GM21390 (cell line): ENCODE measurements around the gene ANO10.
"Not testable (repeated sequence)": the region's sequence is repeated elsewhere in the genome, so short reads cannot be mapped to it uniquely, and the experiment has no call there.

Source experiments
- ATAC-seq: cut with Tn5 transposase; IDR thresholded peaks from one replicate; pipeline ENCODE4 v1.9.1; 2021; ENCODE audit not compliant: unreplicated experiment

ANO10 gene, protein sequence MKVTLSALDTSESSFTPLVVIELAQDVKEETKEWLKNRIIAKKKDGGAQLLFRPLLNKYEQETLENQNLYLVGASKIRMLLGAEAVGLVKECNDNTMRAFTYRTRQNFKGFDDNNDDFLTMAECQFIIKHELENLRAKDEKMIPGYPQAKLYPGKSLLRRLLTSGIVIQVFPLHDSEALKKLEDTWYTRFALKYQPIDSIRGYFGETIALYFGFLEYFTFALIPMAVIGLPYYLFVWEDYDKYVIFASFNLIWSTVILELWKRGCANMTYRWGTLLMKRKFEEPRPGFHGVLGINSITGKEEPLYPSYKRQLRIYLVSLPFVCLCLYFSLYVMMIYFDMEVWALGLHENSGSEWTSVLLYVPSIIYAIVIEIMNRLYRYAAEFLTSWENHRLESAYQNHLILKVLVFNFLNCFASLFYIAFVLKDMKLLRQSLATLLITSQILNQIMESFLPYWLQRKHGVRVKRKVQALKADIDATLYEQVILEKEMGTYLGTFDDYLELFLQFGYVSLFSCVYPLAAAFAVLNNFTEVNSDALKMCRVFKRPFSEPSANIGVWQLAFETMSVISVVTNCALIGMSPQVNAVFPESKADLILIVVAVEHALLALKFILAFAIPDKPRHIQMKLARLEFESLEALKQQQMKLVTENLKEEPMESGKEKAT

DNA sequence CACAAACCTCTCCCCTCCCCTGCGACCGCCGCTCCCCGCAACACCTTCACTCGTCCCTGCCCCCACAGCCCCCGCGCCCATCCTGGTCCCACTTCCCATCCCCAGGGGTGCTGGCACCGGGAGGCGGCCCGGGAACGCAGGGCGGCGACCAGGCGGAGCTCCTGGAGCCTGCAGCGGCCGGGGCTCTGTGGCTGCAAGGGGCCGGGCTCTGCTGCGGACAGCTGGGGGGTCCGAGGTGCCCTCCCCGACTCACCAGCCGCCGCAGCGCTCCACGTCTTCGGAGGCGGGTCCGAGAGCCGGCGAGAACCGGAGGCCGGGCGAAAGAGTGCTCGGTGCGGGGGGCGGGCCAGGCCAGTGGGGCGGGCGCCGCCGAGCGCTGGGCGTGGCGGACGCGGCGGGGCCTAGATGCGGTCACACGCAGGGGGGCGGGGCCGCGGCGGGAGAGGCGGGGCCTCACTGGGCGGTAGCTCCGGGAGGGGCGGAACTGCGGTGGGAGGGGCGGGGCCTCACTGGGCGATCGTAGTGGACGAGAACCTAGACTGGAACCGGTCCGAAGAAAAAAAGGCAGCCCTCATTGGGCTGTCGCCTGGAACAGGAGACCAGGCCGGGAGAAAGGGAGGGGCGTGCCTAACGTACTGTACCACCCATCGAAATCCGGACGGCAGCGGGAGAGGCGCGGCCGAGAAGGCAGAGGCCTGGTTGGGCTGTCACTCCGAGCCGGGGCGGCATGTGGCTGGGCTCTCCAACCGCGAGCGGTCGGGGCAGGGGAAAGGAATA lies at the start of gene ANO10:
TSS of gene ANO10 (minus strand) at position 356 of the 777 bp plus-strand sequence. CDS start 16,159 bp downstream, outside the sequence.
- ATAC-seq = peak; percentile 94

DNA sequence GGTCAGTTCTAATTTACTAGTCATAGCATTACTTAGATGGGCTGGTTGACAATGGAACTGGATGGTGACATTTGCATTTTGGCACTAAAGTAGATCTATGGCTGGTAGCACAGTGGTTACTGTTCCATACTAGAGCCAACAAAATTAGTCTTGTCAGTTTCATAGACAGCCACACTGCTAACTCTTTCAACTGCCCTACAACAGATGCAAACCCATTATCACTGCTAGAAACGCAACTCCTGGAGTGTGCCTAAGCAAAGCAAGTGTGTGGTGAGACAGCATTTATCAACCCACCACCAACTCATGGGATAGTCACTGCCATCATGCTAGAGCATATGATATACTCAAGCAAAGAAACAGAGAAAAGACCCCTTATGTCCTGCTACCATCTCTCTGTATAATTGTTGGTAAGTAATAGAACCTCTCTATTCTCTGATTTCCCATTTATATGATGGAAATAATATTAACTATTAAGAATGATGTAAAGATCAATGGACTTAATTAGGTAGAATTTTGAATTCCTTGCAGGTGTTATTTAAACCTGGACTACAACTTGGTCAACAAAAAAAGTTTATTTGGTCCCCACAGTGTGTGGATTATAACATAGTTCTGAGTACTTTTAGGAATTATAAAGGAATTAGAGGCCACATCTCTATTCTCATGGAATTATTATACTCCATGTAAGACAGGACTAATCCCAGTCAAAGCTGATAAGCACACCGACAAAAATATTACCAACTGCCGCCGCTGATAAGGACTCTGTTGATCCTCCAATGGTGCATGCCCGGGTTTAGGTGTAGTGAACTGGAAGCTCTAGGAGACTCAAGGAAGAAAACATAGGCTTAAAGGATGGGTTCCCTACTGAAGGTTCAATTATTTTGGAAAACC lies 49.1 kb upstream of the ANO10 start:
- ATAC-seq = no peak

DNA sequence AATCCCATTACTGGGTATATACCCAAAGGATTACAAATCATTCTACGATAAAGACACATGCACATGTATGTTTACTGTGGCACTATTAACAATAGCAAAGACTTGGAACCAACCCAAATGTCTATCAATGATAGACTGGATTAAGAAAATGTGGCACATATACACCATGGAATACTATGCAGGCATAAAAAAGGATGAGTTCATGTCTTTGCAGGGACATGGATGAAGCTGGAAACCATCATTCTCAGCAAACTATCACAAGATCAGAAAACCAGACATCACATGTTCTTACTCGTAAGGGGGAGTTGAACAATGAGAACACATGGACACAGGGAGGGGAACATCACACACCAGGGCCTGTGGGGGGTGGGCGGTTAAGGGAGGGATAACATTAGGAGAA lies 43.2 kb upstream of the ANO10 start:
- ATAC-seq = not testable (repeated sequence)

DNA sequence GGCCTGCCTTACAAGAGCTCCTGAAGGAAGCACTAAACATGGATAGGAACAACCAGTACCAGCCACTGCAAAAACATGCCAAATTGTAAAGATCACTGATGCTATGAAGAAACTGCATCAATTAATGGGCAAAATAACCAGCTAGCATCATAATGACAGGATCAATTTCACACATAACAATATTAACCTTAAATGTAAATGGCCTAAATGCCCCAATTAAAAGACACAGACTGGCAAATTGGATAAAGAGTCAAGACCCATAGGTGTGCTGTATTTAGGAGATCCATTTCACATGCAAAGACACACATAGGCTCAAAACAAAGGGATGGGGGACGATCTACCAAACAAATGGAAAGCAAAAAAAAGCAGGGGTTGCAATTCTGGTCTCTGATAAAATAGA lies 39.6 kb upstream of the ANO10 start:
- not testable (repeated sequence) for ATAC-seq

DNA sequence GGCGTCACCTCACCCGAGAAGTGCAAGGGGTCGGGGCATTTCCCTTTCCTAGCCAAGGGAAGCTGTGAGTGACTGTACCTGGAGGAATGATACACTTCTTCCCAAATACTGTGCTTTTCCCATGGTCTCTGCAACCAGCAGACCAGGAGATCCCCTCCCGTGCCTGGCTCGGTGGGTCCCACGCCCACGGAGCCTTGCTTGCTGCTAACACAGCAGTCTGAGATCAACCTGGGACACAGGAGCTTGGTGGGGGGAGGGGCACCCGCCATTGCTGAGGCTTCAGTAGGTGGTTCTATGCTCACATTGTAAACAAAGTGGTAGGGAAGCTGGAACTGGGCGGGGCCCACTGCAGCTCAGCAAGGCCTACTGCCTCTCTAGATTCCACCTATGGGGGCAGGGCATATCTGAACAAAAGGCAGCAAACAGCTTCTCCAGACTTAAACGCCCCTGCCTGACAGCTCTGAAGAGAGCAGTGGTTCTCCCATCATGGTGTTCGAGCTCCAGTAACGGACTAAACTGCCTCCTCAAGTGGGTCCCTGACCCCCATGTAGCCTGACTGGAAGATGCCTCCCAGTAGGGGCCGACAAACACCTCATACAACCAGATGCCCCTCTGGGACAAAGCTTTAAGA lies 37.6 kb upstream of the ANO10 start:
- ATAC-seq = no peak

DNA sequence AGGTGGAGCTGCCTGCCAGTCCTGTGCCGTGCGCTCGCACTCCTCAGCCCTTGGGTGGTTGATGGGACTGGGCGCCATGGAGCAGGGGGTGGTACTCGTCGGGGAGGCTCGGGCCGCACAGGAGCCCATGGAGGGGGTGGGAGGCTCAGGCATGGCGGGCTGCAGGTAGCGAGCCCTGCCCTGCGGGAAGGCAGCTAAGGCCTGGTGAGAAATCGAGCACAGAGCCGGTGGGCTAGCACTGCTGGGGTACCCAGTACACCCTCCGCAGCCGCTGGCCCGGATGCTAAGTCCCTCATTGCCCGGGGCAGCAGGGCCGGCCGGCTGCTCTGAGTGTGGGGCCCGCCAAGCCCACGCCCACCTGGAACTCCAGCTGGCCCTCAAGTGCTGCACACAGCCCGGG lies 34.6 kb upstream of the ANO10 start:
- ATAC-seq = not testable (repeated sequence)

DNA sequence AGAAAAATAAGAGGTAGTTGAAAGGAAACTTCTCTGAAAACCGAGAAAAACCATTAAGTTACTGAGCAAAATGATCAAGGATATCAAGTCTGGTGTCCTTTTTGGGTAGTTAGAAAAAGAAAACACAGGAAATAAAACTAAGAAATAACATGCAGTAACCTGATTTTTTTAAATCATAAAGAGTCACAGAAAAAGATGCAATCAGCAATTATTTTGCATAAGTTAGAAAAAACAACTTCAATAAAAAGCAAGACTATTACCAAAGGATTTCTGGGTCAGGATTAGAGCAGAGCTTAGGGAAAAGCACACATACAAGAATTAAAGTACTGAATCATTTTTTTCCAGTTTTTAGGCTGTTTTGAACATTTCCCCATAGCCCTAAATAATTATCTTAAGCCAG lies 28.5 kb upstream of the ANO10 start:
- no peak for ATAC-seq

DNA sequence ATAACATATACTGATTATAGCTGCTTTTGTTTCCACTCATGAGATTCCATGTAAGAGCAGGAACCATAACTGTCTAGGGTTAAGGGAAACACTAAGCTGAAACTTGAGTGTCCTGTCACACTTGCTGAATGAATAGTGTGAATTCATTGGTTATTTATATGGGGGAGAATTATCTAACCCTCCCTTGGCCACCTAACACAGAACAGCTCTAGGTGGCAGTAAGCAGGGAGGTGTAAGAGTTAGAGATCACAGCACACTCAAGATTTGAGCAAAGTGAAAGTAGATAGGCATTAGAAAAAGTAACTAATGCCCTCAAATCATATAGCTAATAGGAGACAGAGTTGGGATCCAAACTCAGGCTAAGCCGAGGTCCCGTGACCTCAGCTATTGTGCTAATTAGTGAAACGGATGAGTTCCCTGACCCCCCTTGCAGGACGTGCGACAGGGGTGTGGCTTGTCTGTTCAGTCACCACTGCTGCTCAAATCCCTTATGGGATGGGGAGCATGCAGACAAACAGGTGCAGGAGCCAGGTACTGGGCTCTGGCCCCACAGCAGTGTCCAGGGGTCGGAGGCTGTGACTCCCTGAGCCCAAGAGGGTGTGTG lies 27.7 kb upstream of the ANO10 start:
- ATAC-seq = no peak

DNA sequence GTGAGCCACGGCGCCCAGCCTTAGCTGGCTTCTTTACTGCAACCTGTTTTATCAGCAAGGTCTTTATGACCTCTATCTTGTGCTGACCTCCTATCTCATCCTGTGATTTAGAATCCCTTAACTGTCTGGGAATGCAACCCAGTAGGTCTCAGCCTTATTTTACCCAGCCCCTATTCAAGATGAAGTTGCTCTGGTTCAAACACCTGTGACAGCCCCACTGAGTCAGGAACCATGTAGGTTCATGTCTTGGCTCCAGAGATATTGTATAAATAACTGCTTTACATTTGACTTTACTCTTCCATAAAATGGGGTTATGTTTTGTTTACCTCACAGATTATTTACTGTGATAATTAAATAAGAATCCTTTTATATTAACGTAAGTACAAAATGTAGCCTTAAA lies 27.1 kb upstream of the ANO10 start:
- ATAC-seq = no peak

DNA sequence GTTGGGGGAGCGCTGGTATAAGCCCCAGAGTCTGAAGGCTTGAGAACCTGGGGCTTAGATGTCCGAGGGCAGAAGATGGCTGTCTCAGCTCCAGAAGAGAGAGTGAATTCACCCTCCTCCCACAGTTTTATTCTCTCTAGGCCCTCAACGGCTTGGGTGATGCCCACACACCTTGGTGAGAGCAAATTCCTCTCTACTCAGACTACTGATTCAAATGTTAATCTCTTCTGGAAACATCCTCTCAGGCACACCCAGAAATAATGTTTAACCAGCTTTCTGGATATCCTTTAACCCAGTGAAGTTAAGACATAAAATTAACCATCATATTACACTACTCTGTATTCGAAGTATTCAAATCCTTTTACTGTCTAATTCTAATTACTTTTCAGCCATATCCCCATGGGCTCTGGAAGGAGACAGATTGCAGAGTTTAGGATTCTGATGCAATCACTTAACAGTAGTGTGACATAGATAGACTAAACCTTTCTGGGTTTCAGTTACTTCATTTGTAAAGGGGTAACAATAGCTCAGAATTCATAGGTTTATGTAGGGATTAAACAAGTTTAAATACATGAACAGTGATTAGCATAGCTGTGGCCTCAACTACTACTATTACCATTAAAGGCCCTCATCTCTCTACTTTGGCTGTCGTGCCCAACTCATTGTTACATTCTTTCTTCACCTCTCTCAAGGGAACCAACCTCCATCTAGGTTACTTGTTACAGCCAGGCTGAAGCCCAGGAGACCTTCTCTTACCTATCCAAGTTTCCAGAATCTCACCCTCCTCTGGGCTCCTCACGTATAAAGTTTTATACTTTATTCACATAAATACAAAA lies 25.7 kb upstream of the ANO10 start:
- no peak for ATAC-seq

DNA sequence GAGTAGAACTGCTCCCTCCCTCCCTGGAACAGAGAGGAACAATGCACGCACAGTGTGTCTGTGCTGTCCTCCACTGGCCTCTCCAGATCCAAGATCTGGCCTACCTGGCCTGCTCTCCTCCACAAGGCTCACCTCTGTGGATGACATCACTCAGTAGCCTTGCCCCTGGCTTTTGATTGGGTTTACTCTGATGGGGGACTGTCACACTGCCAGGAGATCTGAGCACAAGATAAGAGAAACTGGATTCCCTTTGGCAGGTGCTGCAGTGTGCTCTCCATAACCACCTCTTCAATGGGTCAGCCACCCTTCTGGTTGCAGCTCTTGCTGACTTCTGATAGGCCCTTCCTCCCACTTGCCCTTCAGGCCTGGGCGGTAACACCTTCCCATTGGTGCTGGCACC lies 22.6 kb upstream of the ANO10 start:
- no peak for ATAC-seq

DNA sequence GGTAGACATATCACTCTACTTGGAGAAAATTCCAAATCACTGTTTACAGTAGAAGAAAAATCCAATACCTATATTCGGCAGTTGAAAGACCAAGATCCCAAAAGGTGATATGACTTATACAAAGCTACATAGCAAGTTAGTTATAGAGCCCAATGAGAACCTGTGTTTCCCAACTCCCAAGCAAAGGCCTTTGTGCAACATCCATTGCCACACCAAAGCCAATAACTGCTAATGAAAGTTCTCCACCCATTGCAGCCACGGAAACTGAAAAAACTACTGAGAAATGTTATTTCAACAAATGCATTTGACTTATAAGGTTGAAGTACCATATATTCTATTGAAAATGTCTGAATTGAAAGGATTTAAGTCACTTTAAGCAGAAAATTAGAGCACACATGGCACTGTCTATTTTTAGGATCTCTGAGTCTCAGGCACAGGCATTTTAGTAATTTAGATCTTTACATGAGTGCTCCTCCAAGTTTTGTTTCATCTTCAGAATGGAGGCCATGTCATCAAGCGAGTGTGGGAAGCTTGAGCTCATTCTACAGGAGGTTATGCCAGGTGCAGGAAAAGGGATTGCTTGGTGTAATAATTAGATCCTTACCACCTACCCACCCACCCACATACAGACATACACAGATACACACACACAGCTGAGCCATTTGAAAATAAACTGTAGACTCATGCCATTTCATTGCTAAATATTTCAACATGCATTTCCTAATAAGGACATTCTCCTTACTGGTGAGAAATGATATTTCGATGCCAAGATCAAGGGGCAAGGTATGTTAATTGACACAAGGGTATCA lies 19.7 kb upstream of the ANO10 start:
- no peak for ATAC-seq

DNA sequence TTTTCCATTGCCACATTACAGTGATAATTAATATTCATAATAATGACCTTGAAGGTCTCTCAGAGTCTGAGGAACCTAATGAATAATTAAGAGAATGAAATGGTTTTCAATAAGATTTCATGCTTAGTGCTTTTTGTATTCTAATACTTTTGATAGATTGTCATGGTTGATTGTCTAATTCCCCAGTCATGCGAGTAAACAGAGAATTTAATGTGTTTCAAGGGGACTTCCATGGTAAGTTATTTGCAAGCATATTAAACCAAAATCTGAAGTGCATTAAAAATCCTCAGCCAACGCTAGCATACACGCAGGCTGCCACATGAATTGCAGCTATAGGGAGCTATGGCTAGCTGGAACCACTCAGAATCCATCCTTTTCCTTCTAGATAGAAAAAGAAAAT lies 18.9 kb upstream of the ANO10 start:
- no peak for ATAC-seq

DNA sequence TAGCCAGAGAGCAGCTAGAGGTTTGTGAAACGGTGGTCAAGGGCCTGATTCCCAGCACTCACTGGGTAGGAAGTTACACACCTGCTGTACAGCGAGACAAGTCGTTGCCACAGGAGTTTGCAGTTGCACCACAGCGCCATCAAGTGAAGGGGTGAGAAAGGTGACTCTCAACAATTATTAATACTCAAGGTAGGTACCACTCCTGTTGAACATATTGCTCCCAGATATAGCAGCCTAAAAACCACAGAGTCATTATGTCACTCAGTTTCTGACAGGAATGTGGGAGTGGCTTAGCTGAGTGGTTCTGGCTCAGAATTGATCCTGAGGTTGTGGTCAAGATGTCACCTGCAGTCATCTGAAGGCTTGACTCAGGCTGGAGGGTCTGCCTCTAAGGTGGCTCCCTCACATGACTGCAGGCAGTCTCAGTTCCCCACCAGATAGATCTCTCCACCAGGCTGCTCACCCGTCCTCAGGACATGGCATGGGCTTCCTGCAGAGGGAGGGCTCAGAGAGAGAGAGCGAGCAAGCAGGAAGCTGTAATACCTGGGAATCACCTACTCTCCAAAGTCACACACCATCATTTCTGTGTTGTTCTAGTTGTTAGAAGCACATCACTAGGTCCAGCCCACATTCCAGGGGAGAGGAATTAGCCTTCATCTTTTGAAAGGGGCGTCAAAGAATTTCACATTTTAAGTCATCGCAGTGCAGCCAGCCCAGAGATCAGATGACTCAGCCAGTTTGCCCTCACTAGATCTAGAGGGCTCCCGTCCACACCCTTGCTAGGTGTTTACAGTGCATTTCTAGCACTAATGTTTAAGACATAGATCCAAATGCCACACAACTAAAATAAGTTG lies 17.0 kb upstream of the ANO10 start:
- no peak for ATAC-seq

DNA sequence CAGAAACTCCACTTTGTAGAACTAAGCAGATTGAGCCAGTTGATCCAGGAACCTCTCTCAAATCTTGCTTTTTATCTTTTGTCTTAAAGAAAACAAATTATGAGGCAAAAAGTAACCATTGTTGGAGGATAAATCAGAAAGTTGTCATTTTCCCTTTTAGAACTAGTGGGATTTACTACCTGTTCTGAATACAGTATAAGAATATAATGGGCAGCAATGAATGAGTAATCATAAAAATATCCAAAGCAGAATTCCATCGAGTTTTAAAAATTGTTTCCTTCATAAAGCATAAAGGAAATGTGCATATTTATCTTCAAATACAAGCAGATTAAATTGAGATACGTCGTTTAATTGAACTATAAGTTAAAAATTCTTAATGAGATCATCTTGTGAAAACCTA lies 15.9 kb upstream of the ANO10 start:
- ATAC-seq = no peak

DNA sequence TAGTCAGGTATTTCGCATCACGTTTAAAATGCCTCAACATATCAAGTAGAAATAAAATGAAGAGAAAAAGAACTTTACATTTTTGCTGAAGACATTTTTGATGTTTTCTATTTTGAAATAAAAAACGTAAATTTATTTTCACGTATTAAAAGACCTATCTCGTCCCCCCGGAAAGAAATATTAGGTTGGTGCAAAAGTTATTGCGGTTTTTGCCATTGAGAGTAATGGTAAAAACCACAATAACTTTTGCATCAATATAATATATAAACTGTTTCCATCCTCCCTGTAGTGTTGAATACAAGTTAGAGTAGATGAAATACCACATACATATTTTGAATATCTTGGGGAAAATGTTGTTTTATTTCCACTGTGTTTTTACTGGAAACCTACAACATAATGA lies 11.2 kb upstream of the ANO10 start:
- no peak for ATAC-seq

DNA sequence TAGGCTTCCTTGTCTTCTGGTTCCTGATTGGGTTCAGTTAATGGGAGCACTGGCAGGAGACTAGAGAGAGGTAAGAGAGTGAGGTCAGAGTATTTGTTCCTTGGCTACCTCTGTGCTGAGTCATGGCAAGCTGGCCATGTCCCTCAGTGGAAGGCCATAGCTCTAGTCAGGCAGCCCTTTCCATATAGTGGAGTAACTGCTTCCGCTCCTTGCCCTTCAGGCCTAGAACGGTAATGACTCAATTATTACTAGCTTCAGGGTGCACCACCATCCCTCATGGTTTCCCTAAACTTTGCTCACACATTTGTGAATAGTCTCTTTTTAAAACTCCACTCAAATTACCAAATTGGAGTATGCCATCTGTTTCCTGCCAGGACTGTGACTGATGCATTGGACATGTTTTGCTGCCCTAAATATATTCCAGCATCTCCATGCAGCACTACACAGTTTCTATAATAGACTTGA lies 10.5 kb upstream of the ANO10 start:
- no peak for ATAC-seq
